ENCODE results near the gene SLC2A14. TPM values are rescaled to one million over a fixed set of nuclear protein-coding genes. Genes with fewer than 3 reads are reported as not detected.

SLC2A14 gene
- total RNA-seq, 1 donor from 2014 or later = not detected

Other genes starting within 250 kb of the SLC2A14 start
- gene APOBEC1, start 207.0 kb downstream of the SLC2A14 start, total RNA-seq = not detected in 2 replicates
- gene GDF3, start 177.1 kb downstream of the SLC2A14 start, total RNA-seq = 0.79 and 0.87 TPM in 2 replicates
- gene DPPA3, start 161.5 kb downstream of the SLC2A14 start, total RNA-seq = not detected in 2 replicates
- not detected in 2 replicates for gene CLEC4C, start 125.5 kb downstream of the SLC2A14 start, total RNA-seq
- not detected in 2 replicates for gene NANOGNB, start 107.7 kb downstream of the SLC2A14 start, total RNA-seq
- not detected in 2 replicates for gene NANOG, start 83.5 kb downstream of the SLC2A14 start, total RNA-seq
- 20.2 and 41.0 TPM in 2 replicates for gene SLC2A3, start 63.3 kb upstream of the SLC2A14 start, total RNA-seq
- gene FOXJ2, start 159.8 kb upstream of the SLC2A14 start, total RNA-seq = 3.1 and 3.4 TPM in 2 replicates
- gene C3AR1, start 193.4 kb upstream of the SLC2A14 start, total RNA-seq = 0.22 TPM in 1 of 2 replicates, not detected in the other
- gene NECAP1, start 209.4 kb upstream of the SLC2A14 start, total RNA-seq = 18.5 and 32.7 TPM in 2 replicates